LNCaP clone FGC (cell line): ENCODE results near the gene PAPPA.

Experiments used
- DNase-seq: peaks from one replicate; pipeline ENCODE4 v3.0.0-alpha.2; 2011; ENCODE audit warnings: low read depth
- H3K4me3 ChIP-seq: 2 replicates; pipeline ENCODE4 v1.5.1; 2011; ENCODE audit warnings: mild to moderate bottlenecking, low read depth, low read length, control low read depth
- TF ChIP-seq, protein P1 (sequence below): IDR thresholded peaks from 2 replicates; pipeline ENCODE4 v1.5.1; 2012; ENCODE audit warnings: mild to moderate bottlenecking; ENCODE audit not compliant: control insufficient read depth, insufficient read depth; ENCODE audit errors: extremely low read depth

PAPPA gene

DNA sequence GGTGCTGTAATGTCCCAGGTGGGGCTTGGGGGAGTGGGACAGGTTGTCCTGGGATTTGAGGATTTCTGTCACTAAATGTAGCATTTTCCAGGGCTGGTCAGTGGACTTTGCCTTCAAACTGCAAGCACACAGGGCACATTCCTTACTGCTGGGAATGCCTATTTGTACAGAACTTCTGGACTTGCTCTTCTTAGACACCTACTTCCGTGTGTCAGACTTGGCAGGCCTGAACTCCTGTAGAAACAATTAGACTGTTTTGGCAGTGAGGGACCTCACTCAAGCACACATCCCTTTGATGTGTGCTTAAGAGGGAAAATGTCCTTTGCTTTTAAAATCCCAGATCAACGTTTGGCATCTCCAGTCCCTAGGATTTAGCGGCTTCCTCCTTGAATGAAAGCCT, 192.2 kb downstream of the PAPPA start:
- TF ChIP-seq, protein P1, sequence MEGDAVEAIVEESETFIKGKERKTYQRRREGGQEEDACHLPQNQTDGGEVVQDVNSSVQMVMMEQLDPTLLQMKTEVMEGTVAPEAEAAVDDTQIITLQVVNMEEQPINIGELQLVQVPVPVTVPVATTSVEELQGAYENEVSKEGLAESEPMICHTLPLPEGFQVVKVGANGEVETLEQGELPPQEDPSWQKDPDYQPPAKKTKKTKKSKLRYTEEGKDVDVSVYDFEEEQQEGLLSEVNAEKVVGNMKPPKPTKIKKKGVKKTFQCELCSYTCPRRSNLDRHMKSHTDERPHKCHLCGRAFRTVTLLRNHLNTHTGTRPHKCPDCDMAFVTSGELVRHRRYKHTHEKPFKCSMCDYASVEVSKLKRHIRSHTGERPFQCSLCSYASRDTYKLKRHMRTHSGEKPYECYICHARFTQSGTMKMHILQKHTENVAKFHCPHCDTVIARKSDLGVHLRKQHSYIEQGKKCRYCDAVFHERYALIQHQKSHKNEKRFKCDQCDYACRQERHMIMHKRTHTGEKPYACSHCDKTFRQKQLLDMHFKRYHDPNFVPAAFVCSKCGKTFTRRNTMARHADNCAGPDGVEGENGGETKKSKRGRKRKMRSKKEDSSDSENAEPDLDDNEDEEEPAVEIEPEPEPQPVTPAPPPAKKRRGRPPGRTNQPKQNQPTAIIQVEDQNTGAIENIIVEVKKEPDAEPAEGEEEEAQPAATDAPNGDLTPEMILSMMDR, result no peak
- H3K4me3 ChIP-seq, result no peak overlapping the region
- DNase-seq, result no peak

DNA sequence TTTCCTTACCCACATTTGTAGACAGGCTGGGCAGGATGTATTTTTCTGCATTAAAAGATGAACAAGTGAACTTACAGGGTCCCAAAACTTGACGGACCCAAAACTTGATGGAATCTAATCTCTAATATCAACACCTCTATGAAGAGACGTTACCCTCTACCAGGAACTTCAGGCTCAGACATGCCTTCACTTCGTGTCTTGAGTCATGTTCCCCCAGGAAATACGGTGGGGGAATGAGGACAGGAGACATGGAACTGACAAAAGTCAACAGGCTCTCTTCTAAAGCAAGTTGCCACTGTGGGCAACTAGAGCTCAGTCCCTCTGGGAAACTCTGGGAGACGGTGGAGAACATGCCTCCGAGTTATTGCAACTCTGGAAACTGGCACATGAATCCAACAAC, 196.1 kb downstream of the PAPPA start:
- DNase-seq, result no peak
- H3K4me3 ChIP-seq, result no peak overlapping the region
- TF ChIP-seq, protein P1, result no peak

DNA sequence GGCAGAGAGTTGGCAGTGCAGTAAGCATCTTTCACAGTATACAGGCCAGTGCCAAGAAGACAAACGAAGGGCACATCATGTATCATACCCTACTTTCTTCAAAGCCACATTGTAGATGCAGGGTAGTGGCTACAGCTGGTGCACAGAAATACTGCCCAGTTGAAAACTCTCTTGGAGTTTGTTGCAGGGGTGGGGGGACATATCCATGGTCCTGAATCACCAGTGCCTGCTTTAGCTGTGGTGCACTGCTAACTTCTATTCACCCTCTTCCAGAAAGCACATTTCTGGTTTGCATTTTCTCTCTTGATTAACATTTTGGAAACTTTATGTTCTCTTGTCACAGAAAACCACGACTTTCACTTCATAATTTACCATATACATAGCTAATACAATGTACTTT, 196.6 kb downstream of the PAPPA start:
- H3K4me3 ChIP-seq, result no peak overlapping the region
- TF ChIP-seq, protein P1, result no peak
- DNase-seq, result no peak

DNA sequence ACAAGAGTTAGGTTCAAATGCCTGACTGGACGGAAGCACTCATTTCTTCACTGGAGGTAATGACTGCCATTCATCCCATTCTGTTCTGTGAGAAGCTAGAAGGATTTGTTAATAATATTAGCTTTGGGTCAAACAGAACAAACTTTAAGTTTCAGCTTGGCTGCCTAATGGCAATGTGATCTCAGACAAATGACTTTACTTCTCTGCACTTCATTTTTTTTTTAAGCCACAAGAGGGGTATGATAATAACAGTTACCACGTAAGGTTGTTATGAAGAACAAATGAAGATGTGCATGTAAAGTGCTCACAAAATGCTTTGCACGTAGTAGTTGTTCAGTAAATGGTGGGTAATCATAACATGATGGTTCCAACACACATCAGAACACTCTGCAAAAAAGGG, 199.4 kb downstream of the PAPPA start:
- DNase-seq, result no peak
- TF ChIP-seq, protein P1, result no peak
- H3K4me3 ChIP-seq, result no peak overlapping the region

DNA sequence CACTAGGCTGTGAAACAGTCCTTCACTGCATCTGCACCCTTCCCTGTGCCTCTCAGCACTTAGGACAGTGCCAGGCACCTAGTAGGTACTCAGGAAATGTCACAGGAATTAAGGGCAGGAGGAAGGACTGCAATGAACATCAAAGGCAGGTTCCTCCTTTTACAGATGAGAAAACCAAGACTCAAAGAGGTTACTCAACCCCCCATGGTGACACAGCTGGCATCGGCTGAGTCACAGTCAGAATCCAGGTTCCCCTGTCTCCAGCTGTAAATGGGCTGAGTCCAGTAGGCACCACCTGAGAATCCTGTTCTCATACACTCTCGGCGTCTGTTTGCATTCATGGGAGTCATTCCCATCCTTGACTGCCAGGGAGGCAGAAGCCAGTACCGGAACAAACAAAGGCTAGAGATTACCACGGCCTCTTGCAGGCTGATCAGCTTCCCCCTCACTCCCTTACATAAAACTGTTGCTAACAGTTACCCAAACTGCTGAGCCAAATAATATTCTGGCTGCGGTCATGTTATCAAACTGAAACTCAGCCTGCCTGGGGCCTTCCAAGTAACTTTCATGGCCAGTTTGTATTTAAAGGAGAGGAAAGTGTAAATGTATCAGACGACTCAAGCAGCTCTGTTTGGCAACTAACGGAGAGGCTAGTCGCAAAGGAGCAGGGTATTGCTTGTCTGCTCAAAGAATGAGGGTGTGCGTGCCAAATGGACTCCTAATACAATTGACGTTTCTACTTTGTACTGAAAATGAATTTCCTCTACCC, 201.7 kb downstream of the PAPPA start:
- TF ChIP-seq, protein P1, result no peak
- DNase-seq, result peak; percentile 32
- no peak overlapping the region for H3K4me3 ChIP-seq

DNA sequence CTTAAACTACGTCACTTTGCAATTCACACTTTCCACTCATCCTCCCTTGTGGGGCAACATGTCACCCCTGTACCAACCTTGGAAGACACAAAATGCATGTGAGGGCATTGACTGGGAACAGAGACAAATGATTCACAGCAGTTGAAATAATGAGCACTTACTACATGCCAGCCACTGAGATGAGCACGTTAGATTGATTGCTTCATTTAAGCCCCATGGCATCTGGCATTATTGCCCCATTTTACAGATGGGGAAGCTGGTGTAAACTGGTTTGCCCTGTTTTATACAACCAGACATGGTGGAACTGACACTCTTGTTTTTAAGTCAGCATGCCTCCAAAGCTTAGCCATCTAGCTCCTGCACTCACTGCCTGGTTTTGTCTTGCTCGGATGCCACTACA, 204.7 kb downstream of the PAPPA start:
- TF ChIP-seq, protein P1, result no peak
- DNase-seq, result no peak
- no peak overlapping the region for H3K4me3 ChIP-seq

DNA sequence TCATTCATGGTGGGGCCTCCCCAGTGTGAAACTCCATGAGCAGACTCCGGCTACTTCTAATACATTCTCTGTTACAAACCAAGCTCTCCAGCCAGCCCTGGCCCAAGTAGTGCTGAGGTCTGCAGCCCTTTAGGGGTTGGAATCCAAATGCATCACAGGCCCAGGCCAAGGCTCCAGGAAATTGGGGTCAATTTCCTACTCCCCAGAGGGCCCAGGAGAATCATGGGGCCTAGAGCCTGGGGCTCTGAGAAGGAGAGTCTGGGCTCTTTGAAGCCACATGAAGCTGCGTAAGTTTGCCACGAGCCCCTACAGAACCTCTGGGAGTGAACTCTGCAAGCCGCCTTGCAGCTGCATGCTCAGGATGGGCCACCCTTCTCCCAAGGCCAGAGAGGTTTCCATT, 206.4 kb downstream of the PAPPA start:
- TF ChIP-seq, protein P1, result no peak
- no peak overlapping the region for H3K4me3 ChIP-seq
- no peak for DNase-seq
